GM23338 (cell line): ENCODE results near the gene SRSF5. TPM values are rescaled to one million over a fixed set of nuclear protein-coding genes. Genes with fewer than 3 reads are reported as not detected.

Source experiments
- ATAC-seq: fragments of 200-7000 bp; cut with Tn5 transposase; 3 replicates; pipeline ENCODE4 v1.9.1; 2020
- DNase-seq: peaks from one replicate; pipeline ENCODE4 v3.0.0-alpha.2; 2015; ENCODE audit warnings: low spot score
- H2AFZ ChIP-seq: fragments of 200-600 bp; sonication (generic); 2 replicates; pipeline ENCODE4 v1.8.0; 2016; ENCODE audit warnings: antibody characterized with exemption, mild to moderate bottlenecking, moderate library complexity
- H3F3A ChIP-seq: fragments of 200-600 bp; sonication (generic); replicated peaks from 2 replicates; pipeline ENCODE4 v1.8.0; 2017; ENCODE audit warnings: antibody characterized with exemption, mixed run types, low read depth
- H3K27ac ChIP-seq: fragments of 200-600 bp; sonication (generic); 2 replicates; pipeline ENCODE4 v1.6.1; 2016; ENCODE audit warnings: low read depth
- H3K27me3 ChIP-seq: fragments of 200-600 bp; sonication (generic); 2 replicates; pipeline ENCODE4 v1.8.0; 2016; ENCODE audit warnings: mild to moderate bottlenecking, mixed run types, moderate library complexity; ENCODE audit not compliant: insufficient read depth
- H3K36me3 ChIP-seq: fragments of 200-600 bp; sonication (generic); 2 replicates; pipeline ENCODE4 v1.8.0; 2016; ENCODE audit warnings: mild to moderate bottlenecking; ENCODE audit not compliant: insufficient read depth
- H3K4me1 ChIP-seq: fragments of 200-600 bp; sonication (generic); 2 replicates; pipeline ENCODE4 v1.8.0; 2016; ENCODE audit warnings: mild to moderate bottlenecking, moderate library complexity; ENCODE audit not compliant: insufficient read depth
- H3K4me2 ChIP-seq: fragments of 200-600 bp; sonication (generic); 2 replicates; pipeline ENCODE4 v1.7.1; 2017; ENCODE audit warnings: mixed run types
- H3K4me3 ChIP-seq: fragments of 200-600 bp; sonication (generic); 2 replicates; pipeline ENCODE4 v1.6.1; 2016; ENCODE audit warnings: mixed run types
- H3K79me2 ChIP-seq: fragments of 200-600 bp; sonication (generic); replicated peaks from 2 replicates; pipeline ENCODE4 v1.8.0; 2017; ENCODE audit warnings: mild to moderate bottlenecking; ENCODE audit not compliant: insufficient read depth
- H3K9me2 ChIP-seq: fragments of 200-600 bp; sonication (generic); 2 replicates; pipeline ENCODE4 v1.8.0; 2017; ENCODE audit not compliant: insufficient read depth
- H4K20me1 ChIP-seq: fragments of 200-600 bp; sonication (generic); replicated peaks from 2 replicates; pipeline ENCODE4 v1.8.0; 2017; ENCODE audit warnings: mild to moderate bottlenecking; ENCODE audit not compliant: insufficient read depth
- H3K27ac Mint-ChIP-seq: 2 replicates; pipeline ENCODE4 v1.8.0; 2020; ENCODE audit warnings: inconsistent platforms, mild to moderate bottlenecking, moderate library complexity, mixed read lengths
- H3K27me3 Mint-ChIP-seq: 3 replicates; pipeline ENCODE4 v1.8.0; 2022; ENCODE audit warnings: low read depth, mild to moderate bottlenecking, moderate library complexity, mixed read lengths, inconsistent platforms; ENCODE audit not compliant: insufficient read depth, poor library complexity
- H3K36me3 Mint-ChIP-seq: 3 replicates; pipeline ENCODE4 v1.8.0; 2021; ENCODE audit warnings: low read depth, mild to moderate bottlenecking, inconsistent platforms, moderate library complexity, mixed read lengths
- H3K4me1 Mint-ChIP-seq: 3 replicates; pipeline ENCODE4 v1.8.0; 2020; ENCODE audit warnings: mild to moderate bottlenecking, inconsistent platforms, mixed read lengths
- H3K4me3 Mint-ChIP-seq: 3 replicates; pipeline ENCODE4 v1.8.0; 2021; ENCODE audit warnings: moderate library complexity, mild to moderate bottlenecking, inconsistent platforms, mixed read lengths
- H3K9me3 Mint-ChIP-seq: 3 replicates; pipeline ENCODE4 v1.8.0; 2020; ENCODE audit warnings: moderate library complexity, mild to moderate bottlenecking, inconsistent platforms, mixed read lengths
- CREB1 ChIP-seq: fragments of 250-450 bp; sonication (Bioruptor Pico); IDR thresholded peaks from 2 replicates; pipeline ENCODE4 v1.5.0; 2020; ENCODE audit warnings: low read depth, mild to moderate bottlenecking, moderate library complexity
- EZH2 ChIP-seq: fragments of 200-600 bp; sonication (generic); IDR thresholded peaks from one replicate; pipeline ENCODE4 v1.8.0; 2017; ENCODE audit warnings: antibody characterized with exemption, mild to moderate bottlenecking, low read depth; ENCODE audit not compliant: unreplicated experiment
- EZH2phosphoT487 ChIP-seq: fragments of 200-600 bp; sonication (generic); IDR thresholded peaks from one replicate; pipeline ENCODE4 v1.8.1; 2018; ENCODE audit warnings: antibody characterized with exemption; ENCODE audit not compliant: unreplicated experiment
- POLR2AphosphoS5 ChIP-seq: IDR thresholded peaks from 2 replicates; pipeline ENCODE4 v1.6.1; 2016; ENCODE audit warnings: antibody characterized with exemption, low read depth
- ZNF331 ChIP-seq: fragments of 250-450 bp; sonication (Bioruptor Pico); IDR thresholded peaks from 2 replicates; pipeline ENCODE4 v1.5.0; 2020; ENCODE audit warnings: low read depth, mild to moderate bottlenecking, moderate library complexity
- polyA plus RNA-seq: library from polyadenylated mRNA; unstranded; fragments of >200 nt; fragmentation: Nextera tagmentation; extraction: Ambion mirVana; gene quantifications from 2 replicates; pipeline ENCODE4 v1.2.1, GENCODE V29; 2016
- total RNA-seq: library from RNA; depleted of rRNA; stranded (reverse); fragments of >200 nt; shearing (Covaris generic); gene quantifications from 2 replicates; pipeline ENCODE4 v1.2.3, GENCODE V29; 2014
- TF ChIP-seq, protein P1 (sequence below), 2 experiments: fragments of 200-600 bp in 1 of 2; sonication (generic) in 1 of 2; conservative IDR thresholded peaks; 2 replicates each; pipeline versions ENCODE4 v1.5.1 to v1.6.1; 2016 to 2017; ENCODE audit warnings: antibody characterized with exemption in 2 of 2, low read depth in 2 of 2, mild to moderate bottlenecking in 2 of 2, moderate library complexity in 1 of 2
- TF ChIP-seq, protein P2 (sequence below): fragments of 250-450 bp; sonication (Bioruptor Pico); IDR thresholded peaks from 2 replicates; pipeline ENCODE4 v1.5.0; 2020; ENCODE audit warnings: mild to moderate bottlenecking, moderate library complexity

The SRSF5 gene
- total and polyA plus RNA-seq, 2 experiments from 2014 or later, result 172 to 389 TPM

DNA sequence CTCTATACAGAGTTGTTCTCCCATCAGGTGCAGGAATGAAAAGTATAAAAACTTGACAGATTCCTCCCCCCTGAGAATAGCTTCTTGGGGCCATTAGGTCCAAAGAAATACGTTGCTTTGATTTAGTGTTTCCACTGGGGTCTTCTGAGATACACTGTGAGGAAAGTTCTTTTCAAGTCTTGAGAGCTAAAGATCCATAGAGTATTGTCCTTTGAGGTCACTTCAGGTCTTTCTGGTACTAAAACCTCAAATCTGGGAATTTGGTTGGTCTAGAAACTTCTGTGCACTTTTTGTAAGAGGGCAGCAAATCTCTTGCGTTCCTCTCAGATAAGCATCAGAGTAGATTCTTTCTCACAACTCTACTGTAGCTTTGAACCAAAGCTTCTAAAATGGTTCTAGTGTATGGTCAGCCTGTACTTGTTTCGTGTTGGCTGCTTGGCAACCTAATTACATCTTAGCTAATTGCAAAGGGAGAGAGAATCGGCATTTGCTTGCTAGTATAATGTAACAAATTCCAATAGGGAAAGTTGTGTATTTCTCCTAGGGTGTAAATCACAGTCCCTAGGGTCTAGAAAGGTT is 10.0 kb downstream of the SRSF5 start:
- Histone ChIP-seq H3K79me2 (peaks cover 12% of the 10 kb centered on the region; the same call in 1 of the 2 replicates), H3F3A (no peaks in the 10 kb centered on the region; the same call in none of the 2 replicates), H3K4me2 (no peak overlapping the region), H3K27me3 (no peaks in the 10 kb centered on the region), H2AFZ (no peak overlapping the region), H4K20me1 (peaks cover 16% of the 10 kb centered on the region), H3K4me3 (no peak overlapping the region), H3K27ac (no peak overlapping the region), H3K4me1 (no peaks in the 10 kb centered on the region), H3K36me3 (peaks cover 41% of the 10 kb centered on the region), H3K9me2 (no peaks in the 10 kb centered on the region)
- TF ChIP-seq EZH2phosphoT487 (no peak), POLR2AphosphoS5 (no peak), CREB1 (no peak), ZNF331 (CRISPR knock-in tag) (no peak), EZH2 (no peak)
- TF ChIP-seq, protein P1, sequence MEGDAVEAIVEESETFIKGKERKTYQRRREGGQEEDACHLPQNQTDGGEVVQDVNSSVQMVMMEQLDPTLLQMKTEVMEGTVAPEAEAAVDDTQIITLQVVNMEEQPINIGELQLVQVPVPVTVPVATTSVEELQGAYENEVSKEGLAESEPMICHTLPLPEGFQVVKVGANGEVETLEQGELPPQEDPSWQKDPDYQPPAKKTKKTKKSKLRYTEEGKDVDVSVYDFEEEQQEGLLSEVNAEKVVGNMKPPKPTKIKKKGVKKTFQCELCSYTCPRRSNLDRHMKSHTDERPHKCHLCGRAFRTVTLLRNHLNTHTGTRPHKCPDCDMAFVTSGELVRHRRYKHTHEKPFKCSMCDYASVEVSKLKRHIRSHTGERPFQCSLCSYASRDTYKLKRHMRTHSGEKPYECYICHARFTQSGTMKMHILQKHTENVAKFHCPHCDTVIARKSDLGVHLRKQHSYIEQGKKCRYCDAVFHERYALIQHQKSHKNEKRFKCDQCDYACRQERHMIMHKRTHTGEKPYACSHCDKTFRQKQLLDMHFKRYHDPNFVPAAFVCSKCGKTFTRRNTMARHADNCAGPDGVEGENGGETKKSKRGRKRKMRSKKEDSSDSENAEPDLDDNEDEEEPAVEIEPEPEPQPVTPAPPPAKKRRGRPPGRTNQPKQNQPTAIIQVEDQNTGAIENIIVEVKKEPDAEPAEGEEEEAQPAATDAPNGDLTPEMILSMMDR (conservative IDR thresholded peaks at IDR 0.05; ENCODE audit: low read depth in 2 of 2), result no peak
- TF ChIP-seq, protein P2, sequence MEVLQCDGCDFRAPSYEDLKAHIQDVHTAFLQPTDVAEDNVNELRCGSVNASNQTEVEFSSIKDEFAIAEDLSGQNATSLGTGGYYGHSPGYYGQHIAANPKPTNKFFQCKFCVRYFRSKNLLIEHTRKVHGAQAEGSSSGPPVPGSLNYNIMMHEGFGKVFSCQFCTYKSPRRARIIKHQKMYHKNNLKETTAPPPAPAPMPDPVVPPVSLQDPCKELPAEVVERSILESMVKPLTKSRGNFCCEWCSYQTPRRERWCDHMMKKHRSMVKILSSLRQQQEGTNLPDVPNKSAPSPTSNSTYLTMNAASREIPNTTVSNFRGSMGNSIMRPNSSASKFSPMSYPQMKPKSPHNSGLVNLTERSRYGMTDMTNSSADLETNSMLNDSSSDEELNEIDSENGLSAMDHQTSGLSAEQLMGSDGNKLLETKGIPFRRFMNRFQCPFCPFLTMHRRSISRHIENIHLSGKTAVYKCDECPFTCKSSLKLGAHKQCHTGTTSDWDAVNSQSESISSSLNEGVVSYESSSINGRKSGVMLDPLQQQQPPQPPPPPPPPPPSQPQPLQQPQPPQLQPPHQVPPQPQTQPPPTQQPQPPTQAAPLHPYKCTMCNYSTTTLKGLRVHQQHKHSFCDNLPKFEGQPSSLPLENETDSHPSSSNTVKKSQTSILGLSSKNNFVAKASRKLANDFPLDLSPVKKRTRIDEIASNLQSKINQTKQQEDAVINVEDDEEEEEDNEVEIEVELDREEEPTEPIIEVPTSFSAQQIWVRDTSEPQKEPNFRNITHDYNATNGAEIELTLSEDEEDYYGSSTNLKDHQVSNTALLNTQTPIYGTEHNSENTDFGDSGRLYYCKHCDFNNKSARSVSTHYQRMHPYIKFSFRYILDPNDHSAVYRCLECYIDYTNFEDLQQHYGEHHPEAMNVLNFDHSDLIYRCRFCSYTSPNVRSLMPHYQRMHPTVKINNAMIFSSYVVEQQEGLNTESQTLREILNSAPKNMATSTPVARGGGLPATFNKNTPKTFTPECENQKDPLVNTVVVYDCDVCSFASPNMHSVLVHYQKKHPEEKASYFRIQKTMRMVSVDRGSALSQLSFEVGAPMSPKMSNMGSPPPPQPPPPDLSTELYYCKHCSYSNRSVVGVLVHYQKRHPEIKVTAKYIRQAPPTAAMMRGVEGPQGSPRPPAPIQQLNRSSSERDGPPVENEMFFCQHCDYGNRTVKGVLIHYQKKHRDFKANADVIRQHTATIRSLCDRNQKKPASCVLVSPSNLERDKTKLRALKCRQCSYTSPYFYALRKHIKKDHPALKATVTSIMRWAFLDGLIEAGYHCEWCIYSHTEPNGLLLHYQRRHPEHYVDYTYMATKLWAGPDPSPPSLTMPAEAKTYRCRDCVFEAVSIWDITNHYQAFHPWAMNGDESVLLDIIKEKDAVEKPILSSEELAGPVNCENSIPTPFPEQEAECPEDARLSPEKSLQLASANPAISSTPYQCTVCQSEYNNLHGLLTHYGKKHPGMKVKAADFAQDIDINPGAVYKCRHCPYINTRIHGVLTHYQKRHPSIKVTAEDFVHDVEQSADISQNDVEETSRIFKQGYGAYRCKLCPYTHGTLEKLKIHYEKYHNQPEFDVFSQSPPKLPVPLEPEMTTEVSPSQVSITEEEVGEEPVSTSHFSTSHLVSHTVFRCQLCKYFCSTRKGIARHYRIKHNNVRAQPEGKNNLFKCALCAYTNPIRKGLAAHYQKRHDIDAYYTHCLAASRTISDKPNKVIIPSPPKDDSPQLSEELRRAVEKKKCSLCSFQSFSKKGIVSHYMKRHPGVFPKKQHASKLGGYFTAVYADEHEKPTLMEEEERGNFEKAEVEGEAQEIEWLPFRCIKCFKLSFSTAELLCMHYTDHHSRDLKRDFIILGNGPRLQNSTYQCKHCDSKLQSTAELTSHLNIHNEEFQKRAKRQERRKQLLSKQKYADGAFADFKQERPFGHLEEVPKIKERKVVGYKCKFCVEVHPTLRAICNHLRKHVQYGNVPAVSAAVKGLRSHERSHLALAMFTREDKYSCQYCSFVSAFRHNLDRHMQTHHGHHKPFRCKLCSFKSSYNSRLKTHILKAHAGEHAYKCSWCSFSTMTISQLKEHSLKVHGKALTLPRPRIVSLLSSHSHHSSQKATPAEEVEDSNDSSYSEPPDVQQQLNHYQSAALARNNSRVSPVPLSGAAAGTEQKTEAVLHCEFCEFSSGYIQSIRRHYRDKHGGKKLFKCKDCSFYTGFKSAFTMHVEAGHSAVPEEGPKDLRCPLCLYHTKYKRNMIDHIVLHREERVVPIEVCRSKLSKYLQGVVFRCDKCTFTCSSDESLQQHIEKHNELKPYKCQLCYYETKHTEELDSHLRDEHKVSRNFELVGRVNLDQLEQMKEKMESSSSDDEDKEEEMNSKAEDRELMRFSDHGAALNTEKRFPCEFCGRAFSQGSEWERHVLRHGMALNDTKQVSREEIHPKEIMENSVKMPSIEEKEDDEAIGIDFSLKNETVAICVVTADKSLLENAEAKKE (CRISPR knock-in tag), result no peak
- peaks cover 72% of the 10 kb centered on the region for H3K36me3 Mint-ChIP-seq
- DNase-seq (no peak), ATAC-seq (no peak)
- no peaks in the 10 kb centered on the region for H3K9me3 Mint-ChIP-seq
- no peak overlapping the region for H3K27ac Mint-ChIP-seq
- no peak overlapping the region for H3K4me3 Mint-ChIP-seq
- no peaks in the 10 kb centered on the region for H3K4me1 Mint-ChIP-seq
- peaks cover 4% of the 10 kb centered on the region for H3K27me3 Mint-ChIP-seq
